ENCODE measurements around the gene MORC1.

MORC1 gene

GRCh38 chr3:108931035-108931434 lies 186.9 kb downstream of the MORC1 start:
- DNase-seq: no peak

- no peak for DNase-seq
Measured at GRCh38 chr3:108918866-108919265, 199.1 kb downstream of the MORC1 start.

GRCh38 chr3:108914774-108915641 lies 202.9 kb downstream of the MORC1 start:
- DNase-seq: peak; percentile 69 to 79

- DNase-seq: no peak
Measured at GRCh38 chr3:108909799-108910198, 208.1 kb downstream of the MORC1 start.

Data from Kasumi-1 (cell line).